HG02981 (cell line): Measurements from ENCODE around the gene CHRNA5.
"Not testable (repeated sequence)": the region's sequence is repeated elsewhere in the genome, so short reads cannot be mapped to it uniquely, and the experiment has no call there.

ENCODE experiments used
- ATAC-seq: cut with Tn5 transposase; IDR thresholded peaks from one replicate; pipeline ENCODE4 v1.9.1; 2021; ENCODE audit warnings: mild to moderate bottlenecking, moderate library complexity; ENCODE audit not compliant: unreplicated experiment

CHRNA5 gene

DNA sequence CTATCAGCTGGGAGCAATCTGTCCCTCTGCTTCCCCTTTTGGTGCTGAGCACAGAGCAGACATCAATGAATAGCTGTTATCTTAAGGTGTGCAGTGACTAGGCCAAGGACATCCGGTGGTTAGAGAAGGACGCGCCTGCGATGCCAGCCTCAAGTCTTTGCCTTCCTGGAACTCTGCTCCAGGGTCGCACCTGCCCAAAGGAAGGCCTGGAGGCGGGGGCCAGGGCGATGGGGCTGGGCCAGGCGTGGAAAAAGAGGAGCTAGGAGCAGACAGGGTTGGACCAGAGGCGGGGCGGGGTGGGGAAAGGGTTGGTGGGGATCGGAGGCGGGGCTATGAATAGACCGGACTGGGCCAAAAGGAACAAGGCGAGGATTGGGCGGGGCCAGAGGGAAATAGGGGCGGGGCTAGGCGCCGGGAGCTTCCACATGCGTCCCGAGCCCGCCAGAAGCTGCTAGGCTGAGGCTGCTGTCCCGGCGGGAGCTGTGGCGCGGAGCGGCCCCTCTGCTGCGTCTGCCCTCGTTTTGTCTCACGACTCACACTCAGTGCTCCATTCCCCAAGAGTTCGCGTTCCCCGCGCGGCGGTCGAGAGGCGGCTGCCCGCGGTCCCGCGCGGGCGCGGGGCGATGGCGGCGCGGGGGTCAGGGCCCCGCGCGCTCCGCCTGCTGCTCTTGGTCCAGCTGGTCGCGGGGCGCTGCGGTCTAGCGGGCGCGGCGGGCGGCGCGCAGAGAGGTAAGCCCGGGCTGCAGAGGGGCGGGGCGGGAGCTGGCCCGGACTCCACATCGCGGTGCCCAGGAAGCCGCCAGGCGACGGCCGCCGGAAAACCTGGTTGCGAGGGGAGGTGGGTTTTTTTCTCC, at the start of gene CHRNA5:
TSS of gene CHRNA5 (plus strand) at position 424 of the 854 bp plus-strand sequence. CDS start at position 624, 200 bp downstream.
- peak; percentile 81 for ATAC-seq

DNA sequence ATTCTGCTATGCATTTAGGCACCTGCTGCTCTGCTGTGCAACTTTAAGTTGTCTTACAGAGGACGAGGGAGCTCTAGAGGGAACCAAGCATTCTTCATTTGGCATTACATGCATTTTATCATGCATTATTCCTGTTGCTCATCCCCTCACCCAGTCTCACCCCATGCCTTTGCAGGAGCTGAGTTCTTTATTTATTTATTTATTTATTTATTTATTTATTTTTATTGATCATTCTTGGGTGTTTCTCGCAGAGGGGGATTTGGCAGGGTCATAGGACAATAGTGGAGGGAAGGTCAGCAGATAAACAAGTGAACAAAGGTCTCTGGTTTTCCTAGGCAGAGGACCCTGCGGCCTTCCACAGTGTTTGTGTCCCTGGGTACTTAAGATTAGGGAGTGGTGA, 45.3 kb upstream of the CHRNA5 start:
- not testable (repeated sequence) for ATAC-seq

DNA sequence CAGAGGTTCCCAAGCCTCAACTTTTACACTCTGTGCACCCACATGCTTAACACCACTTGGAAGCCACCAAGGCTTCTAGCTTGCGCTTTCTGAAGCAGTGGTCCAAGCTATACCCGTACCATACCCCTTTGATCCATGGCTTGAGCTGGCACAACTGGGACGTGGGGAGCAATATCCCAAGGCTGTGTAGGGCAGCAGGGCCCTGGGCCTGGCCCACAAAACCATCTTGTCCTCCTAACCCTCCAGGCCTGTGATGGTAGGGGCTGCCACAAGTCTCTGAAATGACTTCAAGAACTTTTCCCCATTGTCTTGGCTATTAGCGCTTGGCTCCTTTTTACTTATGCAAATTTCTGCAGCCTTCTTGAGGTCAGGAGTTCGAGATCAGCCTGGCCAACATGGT, 41.1 kb upstream of the CHRNA5 start:
- ATAC-seq: no peak

DNA sequence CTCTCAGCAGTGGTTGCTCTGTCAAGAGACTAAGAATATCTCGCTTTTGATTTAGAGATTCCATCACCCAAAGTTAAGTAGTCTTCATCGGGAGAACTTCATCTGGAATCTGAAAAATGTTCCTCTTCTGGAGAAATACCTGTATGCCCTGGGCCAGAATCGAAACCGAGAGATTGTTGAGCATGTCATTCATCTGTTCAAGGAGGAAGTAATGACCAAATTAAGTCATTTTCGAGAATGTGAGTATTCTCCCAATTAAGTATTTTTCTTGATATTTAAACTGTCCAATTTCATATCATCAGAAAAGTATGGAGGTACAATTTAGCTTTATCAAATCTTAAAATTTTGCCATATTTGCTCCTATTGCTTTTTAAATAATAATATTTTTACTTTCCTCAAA, 38.0 kb upstream of the CHRNA5 start:
- ATAC-seq: no peak

DNA sequence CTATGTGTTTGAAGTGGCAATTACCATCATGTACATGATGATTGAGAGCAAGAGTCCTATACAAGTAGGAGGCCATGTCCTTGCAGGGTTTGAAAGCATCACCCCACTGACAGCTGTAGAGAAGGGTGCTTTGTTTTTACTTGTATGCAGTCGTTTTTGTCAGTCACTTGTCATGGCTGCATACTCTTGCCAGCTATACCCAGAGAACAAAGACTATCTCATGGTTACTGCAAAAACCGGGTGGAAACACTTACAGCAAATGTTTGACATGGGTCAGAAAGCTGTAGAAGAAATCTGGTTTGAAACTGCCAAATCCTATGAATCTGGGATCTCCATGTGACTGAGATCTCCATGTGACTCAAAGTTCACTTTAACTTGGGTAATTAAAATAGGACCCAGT, 32.0 kb upstream of the CHRNA5 start:
- ATAC-seq: no peak

DNA sequence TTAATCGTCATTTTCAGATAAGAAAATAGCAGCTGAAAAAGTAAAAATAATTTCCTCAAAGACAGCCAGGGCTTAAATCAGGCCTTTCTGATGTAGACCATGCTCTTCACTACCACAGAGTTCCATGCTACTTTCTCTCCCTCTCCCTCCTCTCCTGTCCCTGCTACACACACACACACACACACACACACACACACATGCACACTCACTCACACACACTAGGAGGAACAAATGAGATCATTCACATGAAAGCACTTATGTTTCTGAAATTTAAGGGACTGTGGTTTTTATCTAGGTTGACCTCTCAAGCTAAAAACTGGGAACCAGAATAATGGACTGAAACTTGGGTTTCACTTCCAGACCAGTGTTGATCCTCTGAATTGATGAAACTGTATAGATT, 29.2 kb upstream of the CHRNA5 start:
- no peak for ATAC-seq

DNA sequence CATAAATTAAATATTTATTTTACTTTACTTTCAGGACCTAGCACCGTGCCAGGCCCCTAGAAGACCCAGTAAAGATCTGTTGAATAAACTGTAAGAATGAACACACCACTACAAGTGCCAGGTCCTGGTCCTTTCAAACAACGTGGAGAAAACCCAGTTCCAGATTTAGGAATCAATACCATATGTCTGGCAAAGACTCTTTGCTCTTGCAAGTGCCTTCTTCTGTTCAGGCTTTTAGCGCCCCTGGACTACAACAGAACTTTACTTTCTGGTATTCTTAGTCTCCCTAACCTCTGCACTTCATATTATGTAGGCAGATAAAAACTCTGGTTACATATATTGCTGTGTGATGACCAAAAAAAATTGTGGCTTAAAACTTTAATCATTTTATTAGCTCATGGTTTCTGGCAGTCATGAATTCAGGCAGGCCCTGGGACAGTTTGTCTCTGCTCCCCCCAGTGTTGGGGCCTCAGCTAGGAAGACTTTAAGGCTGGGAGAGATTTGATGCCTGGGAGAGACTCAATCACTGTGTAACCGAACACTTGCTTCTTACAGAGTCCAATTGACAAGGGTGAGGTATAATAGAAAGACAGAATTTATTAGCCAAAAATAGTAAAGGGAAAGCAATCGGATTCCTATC, 27.9 kb upstream of the CHRNA5 start:
- no peak for ATAC-seq

DNA sequence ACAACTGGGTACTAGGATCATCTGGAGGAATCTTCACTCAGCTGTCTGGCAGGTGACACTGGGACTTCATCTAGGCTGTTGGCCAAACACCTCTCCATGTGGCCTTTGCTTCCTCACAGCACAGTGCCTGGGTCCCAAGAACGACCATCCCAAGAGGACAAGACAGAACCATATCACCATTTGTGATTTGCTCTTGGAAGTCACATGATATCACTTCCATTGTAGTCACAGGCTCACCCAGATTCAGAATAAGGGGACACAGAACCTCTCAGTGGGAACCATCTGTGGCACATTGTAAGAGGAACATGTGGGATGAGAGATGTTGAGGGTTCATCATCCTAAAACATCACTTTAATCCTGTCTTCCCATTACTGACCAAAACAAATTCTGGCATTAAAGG, 27.0 kb upstream of the CHRNA5 start:
- ATAC-seq: no peak

DNA sequence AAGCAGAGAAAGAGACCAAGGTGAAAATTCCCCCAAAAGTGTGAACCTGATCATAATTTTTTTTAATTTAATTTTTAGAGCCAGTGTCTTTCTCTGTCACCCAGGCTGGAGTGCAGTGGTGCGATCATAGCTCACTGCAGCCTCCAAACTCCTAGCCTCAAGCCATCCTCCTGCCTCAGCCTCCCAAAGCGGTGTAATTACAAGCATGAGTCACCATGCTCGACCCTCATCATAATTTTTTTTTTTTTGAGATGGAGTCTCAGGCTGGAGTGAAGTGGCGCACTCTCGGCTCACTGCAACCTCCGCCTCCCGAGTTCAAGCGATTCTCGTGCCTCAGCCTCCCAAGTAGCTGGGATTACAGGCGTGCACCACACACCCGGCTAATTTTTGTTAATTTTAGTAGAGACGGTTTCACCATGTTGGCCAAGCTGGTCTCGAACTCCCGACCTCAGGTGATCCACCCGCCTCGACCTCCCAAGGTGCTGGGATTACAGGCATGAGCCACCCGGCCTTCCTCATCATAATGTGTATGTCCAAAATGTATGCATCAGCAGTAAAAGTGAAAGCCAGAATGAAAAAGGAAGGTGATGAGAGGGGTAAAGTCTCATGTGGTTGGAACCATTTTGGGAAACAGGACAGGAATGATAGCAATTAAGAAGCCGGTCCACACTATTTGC, 25.7 kb upstream of the CHRNA5 start:
- not testable (repeated sequence) for ATAC-seq

DNA sequence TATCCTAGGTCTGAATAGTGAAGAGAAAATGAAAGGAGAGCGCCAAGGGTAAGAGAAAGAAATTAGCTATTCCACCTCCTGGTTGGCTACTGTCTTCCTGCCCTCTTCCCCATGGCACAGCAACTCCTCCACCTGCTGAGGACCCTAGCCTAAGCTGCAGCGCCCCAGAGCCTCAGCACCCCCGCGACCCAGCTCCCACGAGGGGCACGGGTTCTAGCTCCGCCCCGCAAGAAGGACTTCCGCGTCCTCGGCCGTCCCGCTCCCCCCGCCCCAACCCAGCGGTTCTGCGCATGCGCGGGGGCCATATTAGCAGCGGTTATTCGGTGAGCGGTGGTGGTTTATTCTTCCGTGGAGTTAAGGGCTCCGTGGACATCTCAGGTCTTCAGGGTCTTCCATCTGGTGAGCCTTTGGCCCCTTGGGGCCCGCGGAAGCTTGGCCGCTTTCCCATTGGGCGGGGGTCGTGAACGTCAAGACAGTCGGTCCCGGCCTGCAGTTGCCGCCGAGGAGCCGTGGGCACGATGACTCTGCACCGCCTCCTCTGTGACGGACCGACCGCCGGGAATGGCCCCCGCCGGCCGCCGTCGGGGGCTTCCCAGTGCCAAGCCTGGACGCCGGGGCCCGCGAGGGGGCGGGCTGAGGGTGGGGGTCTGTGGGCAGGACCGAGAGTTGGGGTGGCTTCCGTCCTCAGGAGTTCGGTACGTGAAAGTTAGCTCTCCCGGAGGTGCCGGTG, 25.0 kb upstream of the CHRNA5 start, which contains the start of gene PSMA4:
TSS of gene PSMA4 (plus strand) at position 304 of the 730 bp plus-strand sequence. CDS start 1,484 bp downstream, outside the sequence.
- peak; percentile 72 for ATAC-seq

DNA sequence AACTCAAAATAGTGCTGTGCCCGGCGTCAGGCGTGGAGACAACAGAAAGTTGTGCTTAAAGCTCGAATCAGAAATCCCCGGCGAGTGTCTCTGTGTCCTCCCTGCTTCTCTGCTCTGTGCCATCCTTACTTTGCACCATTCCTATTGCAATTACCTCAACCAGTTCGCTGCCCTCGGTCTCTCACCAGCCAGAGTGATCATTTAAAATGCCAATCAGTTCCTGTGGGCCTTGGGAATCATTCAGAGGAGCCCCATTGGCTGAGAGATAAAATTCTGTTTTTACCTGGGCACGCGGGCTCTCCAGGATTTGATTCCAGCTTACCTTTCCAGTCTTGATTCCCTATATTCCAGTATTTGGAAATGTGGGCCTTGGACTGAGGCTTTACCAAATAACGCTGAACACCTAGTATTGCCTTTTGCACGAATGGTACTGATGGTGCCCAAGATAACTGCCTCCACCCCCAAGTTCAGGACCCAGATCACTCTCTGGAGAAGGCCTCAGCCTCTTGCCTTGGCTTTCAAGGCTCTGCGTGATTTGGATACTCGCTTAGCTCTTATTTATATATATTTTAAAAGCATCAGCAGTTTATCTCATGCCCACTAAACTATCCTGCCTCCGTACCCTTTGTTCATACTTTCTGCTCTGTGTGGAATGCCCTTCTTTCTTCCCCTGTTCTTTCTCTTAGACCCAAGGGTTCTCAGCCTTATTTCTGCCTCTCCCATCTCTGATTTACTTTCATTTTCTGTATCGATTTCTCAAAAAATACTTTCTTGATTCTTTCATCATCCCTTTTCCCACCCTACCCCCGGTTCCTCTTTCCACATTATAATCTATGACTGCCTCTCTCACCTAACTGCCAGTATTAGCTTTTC, 24.2 kb upstream of the CHRNA5 start:
- ATAC-seq: no peak

DNA sequence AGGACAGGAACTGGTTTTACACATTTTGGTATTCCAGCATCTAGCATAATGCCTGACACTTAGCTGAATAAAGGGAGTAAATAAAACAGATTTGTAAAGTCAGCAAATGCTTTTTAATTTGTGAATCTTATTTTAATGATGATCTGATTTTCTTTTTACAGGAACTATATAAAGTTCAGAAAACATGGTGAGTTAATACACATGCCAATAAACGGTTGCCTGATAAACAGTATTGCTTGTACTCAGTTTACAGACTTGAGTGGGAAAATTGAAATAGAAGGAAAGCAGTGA, 23.6 kb upstream of the CHRNA5 start:
- no peak for ATAC-seq

DNA sequence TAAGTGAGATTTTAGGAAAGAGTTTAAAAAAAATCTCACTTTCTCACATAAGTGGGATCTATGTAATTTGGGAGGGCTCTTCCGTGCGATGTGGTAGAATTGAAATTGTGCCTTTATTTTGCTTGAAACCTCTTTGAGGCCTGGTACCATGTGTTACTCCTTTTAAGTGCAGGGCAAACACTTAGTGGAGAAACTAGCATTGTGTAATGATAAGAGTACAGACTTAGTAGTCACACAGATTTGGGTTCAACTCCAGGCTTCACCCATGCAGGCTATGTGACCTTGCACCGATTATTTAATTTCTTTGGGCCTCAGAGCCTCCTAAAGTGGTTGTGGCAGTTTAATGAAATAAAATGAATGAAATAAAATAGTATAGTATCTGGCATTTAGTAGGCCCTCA, 22.7 kb upstream of the CHRNA5 start:
- ATAC-seq: no peak

DNA sequence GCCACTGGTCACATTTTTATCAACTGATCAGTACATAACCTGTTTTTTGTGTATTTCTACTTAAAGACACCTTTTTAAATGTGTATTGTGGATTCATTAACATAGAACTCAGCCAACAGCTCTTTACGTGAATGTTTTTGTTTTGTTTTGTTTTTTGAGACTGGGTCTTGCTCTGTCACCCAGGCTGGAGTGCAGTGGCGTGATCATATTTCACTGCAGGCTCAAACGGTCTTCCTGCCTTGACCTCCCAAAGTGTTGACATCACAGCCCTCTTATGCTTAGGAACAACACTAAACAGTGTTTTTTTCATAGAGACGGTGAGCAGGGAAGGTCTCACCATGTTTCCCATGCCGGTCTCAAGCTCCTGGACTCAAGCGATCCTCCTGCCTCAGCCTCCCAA, 15.1 kb upstream of the CHRNA5 start:
- ATAC-seq: no peak

DNA sequence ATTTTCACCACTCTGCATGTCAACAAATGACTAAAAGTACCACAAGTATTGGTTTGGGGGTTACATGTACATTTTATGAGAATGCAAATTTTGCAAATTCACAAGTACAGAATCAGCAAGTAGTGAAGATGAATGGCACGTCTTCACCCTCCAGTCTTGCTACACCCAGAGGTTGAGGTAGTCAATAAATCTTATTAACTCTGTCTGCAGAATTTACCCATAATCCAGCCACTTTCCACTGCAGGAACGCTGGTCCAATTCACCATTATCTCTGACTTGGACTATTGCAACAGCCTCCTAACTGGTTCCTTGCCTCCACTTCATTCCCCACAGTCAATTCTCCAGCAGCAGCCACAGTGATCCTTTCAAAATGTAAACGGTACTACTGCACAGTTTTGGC, 14.5 kb upstream of the CHRNA5 start:
- ATAC-seq: no peak

DNA sequence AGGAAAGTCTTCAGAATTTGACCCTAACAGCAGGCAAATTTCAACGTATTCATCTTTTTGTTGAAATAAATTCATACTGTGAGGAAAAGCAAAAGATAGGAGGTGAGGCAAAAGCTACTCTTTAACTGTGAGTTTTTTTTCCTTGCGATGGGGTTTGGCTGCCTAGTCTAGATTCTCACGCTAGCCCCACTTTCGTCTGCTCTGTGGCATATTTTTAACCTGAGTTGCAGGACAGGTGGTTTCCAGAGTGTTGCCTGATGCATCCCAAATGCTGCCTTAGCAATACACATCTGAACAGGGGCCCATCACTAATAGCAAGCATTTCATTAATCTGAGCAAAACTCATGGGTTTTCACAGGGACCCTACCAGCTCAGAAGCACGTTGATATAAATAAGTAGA, 13.4 kb upstream of the CHRNA5 start:
- no peak for ATAC-seq

DNA sequence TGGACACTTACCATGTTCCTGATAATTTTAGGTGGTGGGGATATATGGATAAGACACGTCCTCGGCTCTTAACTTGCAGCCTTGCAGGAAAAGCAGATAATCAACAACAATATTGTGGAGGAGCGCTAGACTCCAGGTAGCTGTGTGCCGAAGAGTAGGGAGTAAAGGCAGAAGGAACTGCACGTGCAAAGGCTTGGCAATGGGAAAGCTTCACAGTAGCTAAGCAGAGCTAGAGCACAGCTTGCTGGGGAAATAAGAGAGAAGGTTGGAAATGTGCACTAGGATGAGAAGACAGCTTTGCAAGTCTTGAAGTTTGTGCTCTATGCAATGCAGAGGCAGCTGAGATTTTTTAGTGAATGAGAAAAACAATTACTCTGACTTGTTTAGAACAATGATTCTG, 12.7 kb upstream of the CHRNA5 start:
- no peak for ATAC-seq

DNA sequence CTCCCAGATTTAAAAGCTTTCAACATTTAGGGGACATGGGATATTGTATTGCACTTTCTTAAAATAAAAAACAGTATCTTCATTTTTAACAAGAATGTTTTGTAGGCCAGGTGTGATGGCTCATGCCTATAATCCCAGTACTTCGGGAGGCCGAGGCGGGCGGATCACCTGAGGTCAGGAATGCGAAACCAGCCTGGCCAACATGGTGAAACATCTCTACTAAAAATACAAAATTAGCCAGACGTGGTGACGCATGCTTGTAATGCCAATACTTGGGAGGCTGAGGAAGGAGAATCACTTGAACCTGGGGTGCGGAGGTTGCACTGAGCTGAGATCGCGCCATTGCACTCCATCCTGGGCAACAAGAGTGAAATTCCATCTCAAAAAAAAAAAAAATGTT, 5.1 kb upstream of the CHRNA5 start:
- ATAC-seq: not testable (repeated sequence)

DNA sequence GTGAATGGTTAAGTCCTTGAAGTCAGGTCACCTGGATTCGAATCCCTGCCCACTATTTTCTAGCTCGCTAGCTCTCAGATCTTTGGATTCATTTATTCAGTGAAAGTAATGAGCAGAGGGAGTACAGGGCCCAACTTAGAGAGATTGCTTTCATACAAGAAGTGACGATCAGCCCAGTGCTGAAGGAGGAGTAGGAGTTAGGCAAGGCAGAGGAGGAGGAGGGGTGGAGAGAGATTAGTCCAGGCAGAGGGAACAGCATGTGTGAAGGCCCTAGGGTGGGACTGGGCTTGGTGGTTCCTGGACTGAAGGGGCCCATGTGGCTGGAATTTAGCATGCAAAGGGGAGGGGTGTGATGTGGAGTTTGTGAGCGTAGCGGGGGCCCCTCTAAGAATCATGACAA, 3.8 kb upstream of the CHRNA5 start:
- ATAC-seq: no peak

DNA sequence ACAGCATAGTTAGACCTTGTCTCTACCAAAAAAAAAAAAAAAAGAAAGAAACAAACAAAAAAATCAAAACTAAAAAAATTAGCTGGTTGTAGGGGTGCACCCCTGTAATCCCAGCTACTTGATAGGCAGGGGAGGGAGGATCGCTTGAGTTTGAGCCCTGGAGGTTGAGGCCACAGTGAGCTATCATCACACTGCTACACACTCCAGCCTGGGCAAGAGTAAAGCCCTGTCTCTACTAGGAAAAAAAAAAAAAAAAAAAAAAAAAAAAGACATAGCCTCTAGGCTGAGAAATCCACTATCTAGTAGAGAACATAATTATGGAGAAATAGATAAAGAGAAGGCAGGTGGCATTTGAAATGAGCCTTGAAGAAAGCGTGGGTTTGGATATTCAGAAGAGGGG, 2.2 kb upstream of the CHRNA5 start:
- no peak for ATAC-seq
